SU-DHL-6 (cell line): ENCODE measurements around the gene DPY19L1.
"Not testable (repeated sequence)": the region's sequence is repeated elsewhere in the genome, so short reads cannot be mapped to it uniquely, and the experiment has no call there.

Source experiments
- EZH2phosphoT487 ChIP-seq: fragments of 200-600 bp; sonication (generic), shearing (Covaris generic); conservative IDR thresholded peaks from 2 replicates; pipeline ENCODE4 v1.6.1; 2018; ENCODE audit warnings: mild to moderate bottlenecking, antibody characterized with exemption, low read length, moderate library complexity, mixed read lengths
- TF ChIP-seq, protein P1 (sequence below): fragments of 200-600 bp; sonication (generic); IDR thresholded peaks from one replicate; pipeline ENCODE4 v1.5.1; 2017; ENCODE audit warnings: antibody characterized with exemption, mild to moderate bottlenecking, low read length, moderate library complexity; ENCODE audit not compliant: insufficient read depth, poor library complexity, severe bottlenecking

- TF ChIP-seq, protein P1, sequence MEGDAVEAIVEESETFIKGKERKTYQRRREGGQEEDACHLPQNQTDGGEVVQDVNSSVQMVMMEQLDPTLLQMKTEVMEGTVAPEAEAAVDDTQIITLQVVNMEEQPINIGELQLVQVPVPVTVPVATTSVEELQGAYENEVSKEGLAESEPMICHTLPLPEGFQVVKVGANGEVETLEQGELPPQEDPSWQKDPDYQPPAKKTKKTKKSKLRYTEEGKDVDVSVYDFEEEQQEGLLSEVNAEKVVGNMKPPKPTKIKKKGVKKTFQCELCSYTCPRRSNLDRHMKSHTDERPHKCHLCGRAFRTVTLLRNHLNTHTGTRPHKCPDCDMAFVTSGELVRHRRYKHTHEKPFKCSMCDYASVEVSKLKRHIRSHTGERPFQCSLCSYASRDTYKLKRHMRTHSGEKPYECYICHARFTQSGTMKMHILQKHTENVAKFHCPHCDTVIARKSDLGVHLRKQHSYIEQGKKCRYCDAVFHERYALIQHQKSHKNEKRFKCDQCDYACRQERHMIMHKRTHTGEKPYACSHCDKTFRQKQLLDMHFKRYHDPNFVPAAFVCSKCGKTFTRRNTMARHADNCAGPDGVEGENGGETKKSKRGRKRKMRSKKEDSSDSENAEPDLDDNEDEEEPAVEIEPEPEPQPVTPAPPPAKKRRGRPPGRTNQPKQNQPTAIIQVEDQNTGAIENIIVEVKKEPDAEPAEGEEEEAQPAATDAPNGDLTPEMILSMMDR: not testable (repeated sequence)
- not testable (repeated sequence) for TF ChIP-seq EZH2phosphoT487
Measured at GRCh38 chr7:35069084-35069483, 31.8 kb upstream of the DPY19L1 start.
